Lower leg skin (tissue), 4 donors: ENCODE results near the gene ADAMTSL2. TPM values are rescaled to one million over a fixed set of nuclear protein-coding genes. Genes with fewer than 3 reads are reported as not detected.

Experiments used
- DNase-seq, 2 donors: peaks; one replicate each; pipeline ENCODE4 v3.0.0-alpha.2; 2019; ENCODE audit warnings: low spot score in 2 of 2
- H3K4me3 ChIP-seq: fragments of 200-600 bp; sonication (generic); 2 replicates; pipeline ENCODE4 v1.5.1; 2017; ENCODE audit warnings: mild to moderate bottlenecking, low read depth; ENCODE audit not compliant: poor library complexity, severe bottlenecking
- CTCF ChIP-seq, 3 donors: fragments of 450-650 bp; IDR thresholded peaks; one replicate each; pipeline ENCODE4 v1.5.1; 2016; ENCODE audit warnings: antibody characterized with exemption in 3 of 3, mild to moderate bottlenecking in 3 of 3, moderate library complexity in 2 of 3
- POLR2A ChIP-seq, 2 donors: fragments of 450-650 bp; IDR thresholded peaks; one replicate each; pipeline ENCODE4 v1.6.1; 2016 to 2017; ENCODE audit warnings: antibody characterized with exemption in 2 of 2, mild to moderate bottlenecking in 1 of 2, moderate library complexity in 1 of 2
- WGBS, 2 donors: methylation state at CpG; one replicate each; pipeline ENCODE4 v1.1.5; 2018; 5-methylcytosine and 5-hydroxymethylcytosine counted together
- intact Hi-C: fragments of 100-400 bp; cut with DNase I; formaldehyde crosslinking; loops from one replicate; pipeline ENCODE4 v1.15.0; 2023; ENCODE audit warnings: low total_unique reads
- total RNA-seq, 4 donors: library from RNA; depleted of rRNA; stranded (reverse); fragments of >200 nt; gene quantifications; one replicate each; pipeline ENCODE4 v1.1.0, GENCODE V29; 2016

ADAMTSL2 gene
- total RNA-seq, 4 donors from 2014 or later, result 0.08 to 1.5 (median 0.32) TPM; not detected in 1

GRCh38 chr9:133570691-133571080 lies 36.2 kb downstream of the ADAMTSL2 start:
- intact Hi-C loops, result no loop called here
- WGBS, 2 donors, result 79 to 82% methylated on average over 16 of the region's 16 CpGs
- TF ChIP-seq CTCF (IDR thresholded peaks at IDR 0.05) (no peak), POLR2A (IDR thresholded peaks at IDR 0.05) (no peak)
- DNase-seq, result no peak
- no peak overlapping the region for H3K4me3 ChIP-seq

GRCh38 chr9:133571391-133571890 lies 36.9 kb downstream of the ADAMTSL2 start:
- intact Hi-C loops, result no loop called here
- TF ChIP-seq CTCF (IDR thresholded peaks at IDR 0.05) (no peak), POLR2A (IDR thresholded peaks at IDR 0.05) (no peak)
- no peak for DNase-seq
- no peak overlapping the region for H3K4me3 ChIP-seq
- WGBS, 2 donors, result 80 to 81% methylated on average over 6 to 9 of the region's 9 CpGs

- WGBS, 2 donors, result 73 to 83% methylated on average over 19 to 20 of the region's 20 CpGs
Measured at GRCh38 chr9:133571896-133572595, 37.5 kb downstream of the ADAMTSL2 start.

GRCh38 chr9:133572821-133573361 lies 38.4 kb downstream of the ADAMTSL2 start:
- no peak for TF ChIP-seq CTCF (IDR thresholded peaks at IDR 0.05)
- TF ChIP-seq POLR2A (IDR thresholded peaks at IDR 0.05), result no peak
- WGBS, 2 donors, result 6 to 35% methylated on average over 14 to 15 of the region's 15 CpGs
- intact Hi-C loops, result no loop called here
- no peak overlapping the region for H3K4me3 ChIP-seq
- DNase-seq, result no peak

More at GRCh38 chr9:133571896-133572595, 37.5 kb downstream of the ADAMTSL2 start:
- intact Hi-C loops, result no loop called here
- no peak overlapping the region for H3K4me3 ChIP-seq
- no peak for TF ChIP-seq CTCF (IDR thresholded peaks at IDR 0.05)
- no peak for TF ChIP-seq POLR2A (IDR thresholded peaks at IDR 0.05)
- DNase-seq, result no peak

- TF ChIP-seq CTCF (IDR thresholded peaks at IDR 0.05) (no peak), POLR2A (IDR thresholded peaks at IDR 0.05) (no peak)
- intact Hi-C loops, result no loop called here
- H3K4me3 ChIP-seq, result no peak overlapping the region
- WGBS, 2 donors, result 66 to 80% methylated on average over 21 of the region's 21 CpGs
- no peak for DNase-seq
Measured at GRCh38 chr9:133573791-133574515, 39.4 kb downstream of the ADAMTSL2 start.
